NCI-H2171 treated with DMSO at 0.1 percent for 48 hours (cell line): ENCODE results near the gene DUSP22.
"Not testable (repeated sequence)": the region's sequence is repeated elsewhere in the genome, so short reads cannot be mapped to it uniquely, and the experiment has no call there.

Experiments used
- DNase-seq: peaks from one replicate; lab custom pipeline; 2025; lab: John Stamatoyannopoulos, UW

Gene DUSP22

GRCh38 chr6:291697-292505, at the start of gene DUSP22:
TSS of gene DUSP22 (plus strand) at chr6:292487. CDS start at chr6:292540, 53 bp downstream.
- no peak for DNase-seq

GRCh38 chr6:246352-246751, 45.9 kb upstream of the DUSP22 start:
- no peak for DNase-seq

GRCh38 chr6:247351-247750, 44.9 kb upstream of the DUSP22 start:
- no peak for DNase-seq

- DNase-seq: not testable (repeated sequence)
These were observed 44.2 kb upstream of the DUSP22 start for GRCh38 chr6:248046-248445.

- no peak for DNase-seq
These were observed 41.6 kb upstream of the DUSP22 start for GRCh38 chr6:250676-251075.

- no peak for DNase-seq
These were observed 40.4 kb upstream of the DUSP22 start for GRCh38 chr6:251920-252319.

- DNase-seq: no peak
These were observed 39.3 kb upstream of the DUSP22 start for GRCh38 chr6:252775-253535.

- no peak for DNase-seq
These were observed 38.3 kb upstream of the DUSP22 start for GRCh38 chr6:254016-254415.

GRCh38 chr6:255041-255750, 37.1 kb upstream of the DUSP22 start:
- DNase-seq: no peak

- DNase-seq: no peak
These were observed 36.6 kb upstream of the DUSP22 start for GRCh38 chr6:255751-256083.

GRCh38 chr6:256169-256568, 36.1 kb upstream of the DUSP22 start:
- DNase-seq: no peak

GRCh38 chr6:257031-257725, 35.1 kb upstream of the DUSP22 start:
- no peak for DNase-seq

- DNase-seq: no peak
These were observed 34.5 kb upstream of the DUSP22 start for GRCh38 chr6:257774-258173.

- no peak for DNase-seq
These were observed 33.0 kb upstream of the DUSP22 start for GRCh38 chr6:259316-259715.

GRCh38 chr6:259901-260508, 32.3 kb upstream of the DUSP22 start:
- DNase-seq: no peak

GRCh38 chr6:264626-265025, 27.7 kb upstream of the DUSP22 start:
- DNase-seq: no peak

- no peak for DNase-seq
These were observed 23.8 kb upstream of the DUSP22 start for GRCh38 chr6:268394-268935.

- no peak for DNase-seq
These were observed 18.7 kb upstream of the DUSP22 start for GRCh38 chr6:273551-274058.

- no peak for DNase-seq
These were observed 14.5 kb upstream of the DUSP22 start for GRCh38 chr6:277746-278145.

GRCh38 chr6:278494-278893, 13.8 kb upstream of the DUSP22 start:
- DNase-seq: no peak

- DNase-seq: no peak
These were observed 12.8 kb upstream of the DUSP22 start for GRCh38 chr6:279341-280029.
